Measurements from ENCODE around the gene GTF2IRD1. TPM values are rescaled to one million over a fixed set of nuclear protein-coding genes. Genes with fewer than 3 reads are reported as not detected.
"Not testable (repeated sequence)": the region's sequence is repeated elsewhere in the genome, so short reads cannot be mapped to it uniquely, and the experiment has no call there.

GTF2IRD1 gene
- total RNA-seq, 2 donors from 2014 or later = 0.89 to 2.2 TPM

- H3K27me3 Mint-ChIP-seq; H3K27ac Mint-ChIP-seq; H3K36me3 Mint-ChIP-seq (ENCODE audit: low read depth); H3K4me1 Mint-ChIP-seq; H3K4me3 Mint-ChIP-seq; H3K9me3 Mint-ChIP-seq; ATAC-seq (replicated peaks): not testable (repeated sequence)
These were observed 99.9 kb downstream of the GTF2IRD1 start for GRCh38 chr7:74553596-74554012.

- ATAC-seq (replicated peaks) = no peak
- H3K4me1 Mint-ChIP-seq = no peaks in the 10 kb centered on the region
- no peak overlapping the region for H3K27ac Mint-ChIP-seq
- no peaks in the 10 kb centered on the region for H3K9me3 Mint-ChIP-seq
- no peak overlapping the region for H3K4me3 Mint-ChIP-seq
- no peaks in the 10 kb centered on the region for H3K27me3 Mint-ChIP-seq
- H3K36me3 Mint-ChIP-seq (ENCODE audit: low read depth) = no peaks in the 10 kb centered on the region
These were observed 100.5 kb downstream of the GTF2IRD1 start for GRCh38 chr7:74554178-74554577.

GRCh38 chr7:74560086-74560719 is 106.5 kb downstream of the GTF2IRD1 start:
- ATAC-seq (replicated peaks) = no peak
- Mint-ChIP-seq H3K36me3 (ENCODE audit: low read depth) (no peaks in the 10 kb centered on the region), H3K9me3 (no peaks in the 10 kb centered on the region)

GRCh38 chr7:74561898-74562613 is 108.3 kb downstream of the GTF2IRD1 start:
- H3K4me1 Mint-ChIP-seq = no peaks in the 10 kb centered on the region
- H3K27ac Mint-ChIP-seq = no peak overlapping the region
- H3K4me3 Mint-ChIP-seq = no peak overlapping the region
- no peaks in the 10 kb centered on the region for H3K27me3 Mint-ChIP-seq
- H3K9me3 Mint-ChIP-seq = no peaks in the 10 kb centered on the region
- H3K36me3 Mint-ChIP-seq (ENCODE audit: low read depth) = no peaks in the 10 kb centered on the region
- no peak for ATAC-seq (replicated peaks)

More at GRCh38 chr7:74560086-74560719, 106.5 kb downstream of the GTF2IRD1 start:
- Mint-ChIP-seq H3K4me1 (no peaks in the 10 kb centered on the region), H3K4me3 (no peak overlapping the region), H3K27me3 (no peaks in the 10 kb centered on the region), H3K27ac (no peak overlapping the region)

- not testable (repeated sequence) for H3K27me3 Mint-ChIP-seq; H3K9me3 Mint-ChIP-seq; H3K4me1 Mint-ChIP-seq; H3K4me3 Mint-ChIP-seq; H3K36me3 Mint-ChIP-seq (ENCODE audit: low read depth); H3K27ac Mint-ChIP-seq; ATAC-seq (replicated peaks)
These were observed 109.9 kb downstream of the GTF2IRD1 start for GRCh38 chr7:74563639-74564038.

- Mint-ChIP-seq H3K36me3 (ENCODE audit: low read depth) (no peaks in the 10 kb centered on the region), H3K27me3 (no peaks in the 10 kb centered on the region), H3K27ac (peak overlapping the region; percentile 95), H3K4me3 (no peak overlapping the region), H3K9me3 (no peaks in the 10 kb centered on the region), H3K4me1 (peaks cover 13% of the 10 kb centered on the region)
- ATAC-seq (replicated peaks) = no peak
These were observed 113.6 kb downstream of the GTF2IRD1 start for GRCh38 chr7:74567318-74567668.

GRCh38 chr7:74568658-74569057 is 115.0 kb downstream of the GTF2IRD1 start:
- Mint-ChIP-seq H3K27ac (peak overlapping the region; percentile 95), H3K4me1 (peaks cover 13% of the 10 kb centered on the region), H3K9me3 (no peaks in the 10 kb centered on the region), H3K36me3 (ENCODE audit: low read depth) (no peaks in the 10 kb centered on the region), H3K27me3 (no peaks in the 10 kb centered on the region), H3K4me3 (peak overlapping the region; percentile 77)
- no peak for ATAC-seq (replicated peaks)

- Mint-ChIP-seq H3K27ac (peak overlapping the region; percentile 95), H3K4me1 (peaks cover 13% of the 10 kb centered on the region), H3K4me3 (peak overlapping the region; percentile 77), H3K36me3 (ENCODE audit: low read depth) (no peaks in the 10 kb centered on the region), H3K27me3 (no peaks in the 10 kb centered on the region), H3K9me3 (no peaks in the 10 kb centered on the region)
- ATAC-seq (replicated peaks) = peak; percentile 82
These were observed 115.9 kb downstream of the GTF2IRD1 start for GRCh38 chr7:74569501-74570075.

- Mint-ChIP-seq H3K27ac (peak overlapping the region; percentile 95), H3K4me3 (peak overlapping the region; percentile 77), H3K9me3 (no peaks in the 10 kb centered on the region), H3K27me3 (no peaks in the 10 kb centered on the region), H3K36me3 (ENCODE audit: low read depth) (no peaks in the 10 kb centered on the region), H3K4me1 (peaks cover 17% of the 10 kb centered on the region)
- no peak for ATAC-seq (replicated peaks)
These were observed 116.9 kb downstream of the GTF2IRD1 start for GRCh38 chr7:74570533-74571156.

GRCh38 chr7:74572301-74572979 is 118.7 kb downstream of the GTF2IRD1 start:
- ATAC-seq (replicated peaks) = no peak
- no peaks in the 10 kb centered on the region for H3K9me3 Mint-ChIP-seq
- peaks cover 18% of the 10 kb centered on the region for H3K4me1 Mint-ChIP-seq
- H3K27me3 Mint-ChIP-seq = no peaks in the 10 kb centered on the region
- no peak overlapping the region for H3K4me3 Mint-ChIP-seq
- no peaks in the 10 kb centered on the region for H3K36me3 Mint-ChIP-seq (ENCODE audit: low read depth)
- peak overlapping the region; percentile 12 for H3K27ac Mint-ChIP-seq

- Mint-ChIP-seq H3K27ac (no peak overlapping the region), H3K36me3 (ENCODE audit: low read depth) (no peaks in the 10 kb centered on the region), H3K4me3 (no peak overlapping the region), H3K4me1 (peaks cover 16% of the 10 kb centered on the region), H3K27me3 (no peaks in the 10 kb centered on the region), H3K9me3 (no peaks in the 10 kb centered on the region)
- no peak for ATAC-seq (replicated peaks)
These were observed 119.8 kb downstream of the GTF2IRD1 start for GRCh38 chr7:74573512-74573911.

- Mint-ChIP-seq H3K36me3 (ENCODE audit: low read depth) (no peaks in the 10 kb centered on the region), H3K27me3 (no peaks in the 10 kb centered on the region), H3K4me1 (peaks cover 5% of the 10 kb centered on the region), H3K27ac (peak overlapping the region; percentile 7), H3K4me3 (no peak overlapping the region), H3K9me3 (no peaks in the 10 kb centered on the region)
- ATAC-seq (replicated peaks) = peak; percentile 59
These were observed 121.5 kb downstream of the GTF2IRD1 start for GRCh38 chr7:74575083-74575784.

GRCh38 chr7:74575811-74576210 is 122.1 kb downstream of the GTF2IRD1 start:
- Mint-ChIP-seq H3K4me3 (no peak overlapping the region), H3K4me1 (peaks cover 5% of the 10 kb centered on the region), H3K27me3 (no peaks in the 10 kb centered on the region), H3K9me3 (no peaks in the 10 kb centered on the region), H3K36me3 (ENCODE audit: low read depth) (no peaks in the 10 kb centered on the region), H3K27ac (peak overlapping the region; percentile 7)
- ATAC-seq (replicated peaks) = no peak
